Astrocyte (in vitro differentiated cells and primary cell): ENCODE results near the gene DYSF. TPM values are rescaled to one million over a fixed set of nuclear protein-coding genes. Genes with fewer than 3 reads are reported as not detected.

Source experiments
- DNase-seq: peaks from one replicate; pipeline ENCODE4 v3.0.0-alpha.2; 2010; ENCODE audit warnings: low read depth
- FAIRE-seq: peaks from 2 replicates; lab custom pipeline; 2011; peaks lifted over from hg19 to GRCh38; lab: Jason Lieb, UNC
- H2AFZ ChIP-seq: 2 replicates; pipeline ENCODE4 v1.6.0; 2012; ENCODE audit warnings: low read depth, low read length, inconsistent platforms
- H3K27ac ChIP-seq: 2 replicates; pipeline ENCODE4 v1.5.1; 2011; ENCODE audit warnings: low read depth, low read length, inconsistent platforms
- H3K27me3 ChIP-seq: 2 replicates; pipeline ENCODE4 v1.6.0; 2011; ENCODE audit warnings: low read length, inconsistent platforms; ENCODE audit not compliant: insufficient read depth
- H3K36me3 ChIP-seq: 2 replicates; pipeline ENCODE4 v1.5.1; 2011; ENCODE audit warnings: low read length, inconsistent platforms; ENCODE audit not compliant: insufficient read depth
- H3K4me1 ChIP-seq: 2 replicates; pipeline ENCODE4 v1.5.1; 2011; ENCODE audit warnings: low read length, inconsistent platforms; ENCODE audit not compliant: insufficient read depth
- H3K4me2 ChIP-seq: 2 replicates; pipeline ENCODE4 v1.6.0; 2012; ENCODE audit warnings: low read length, inconsistent platforms
- H3K4me3 ChIP-seq: 2 replicates; pipeline ENCODE4 v1.5.1; 2011; ENCODE audit warnings: low read depth, mild to moderate bottlenecking, low read length, inconsistent platforms; ENCODE audit not compliant: insufficient read depth
- H3K79me2 ChIP-seq: 2 replicates; pipeline ENCODE4 v1.6.0; 2012; ENCODE audit warnings: mild to moderate bottlenecking, low read length, inconsistent platforms; ENCODE audit not compliant: insufficient read depth
- H3K9ac ChIP-seq: 2 replicates; pipeline ENCODE4 v1.6.0; 2012; ENCODE audit warnings: mild to moderate bottlenecking, low read length, inconsistent platforms
- H3K9me3 ChIP-seq: 2 replicates; pipeline ENCODE4 v1.5.1; 2012; ENCODE audit warnings: low read depth, mild to moderate bottlenecking, low read length, inconsistent platforms; ENCODE audit not compliant: insufficient read depth
- H4K20me1 ChIP-seq: 2 replicates; pipeline ENCODE4 v1.6.0; 2012; ENCODE audit warnings: low read length, inconsistent platforms; ENCODE audit not compliant: insufficient read depth
- H3K27ac Mint-ChIP-seq: one replicate; pipeline ENCODE4 v1.8.0; 2021; ENCODE audit warnings: mild to moderate bottlenecking, mixed read lengths; ENCODE audit not compliant: unreplicated experiment
- H3K27me3 Mint-ChIP-seq: one replicate; pipeline ENCODE4 v1.8.0; 2021; ENCODE audit warnings: low read depth, mixed read lengths; ENCODE audit not compliant: unreplicated experiment
- H3K36me3 Mint-ChIP-seq: one replicate; pipeline ENCODE4 v1.8.0; 2021; ENCODE audit warnings: low read depth, mixed read lengths; ENCODE audit not compliant: unreplicated experiment
- H3K4me1 Mint-ChIP-seq: one replicate; pipeline ENCODE4 v1.8.0; 2021; ENCODE audit warnings: low read depth, mixed read lengths; ENCODE audit not compliant: unreplicated experiment
- H3K4me3 Mint-ChIP-seq: one replicate; pipeline ENCODE4 v1.8.0; 2021; ENCODE audit warnings: mild to moderate bottlenecking, moderate library complexity, mixed read lengths; ENCODE audit not compliant: unreplicated experiment
- H3K9me3 Mint-ChIP-seq: one replicate; pipeline ENCODE4 v1.8.0; 2021; ENCODE audit warnings: mild to moderate bottlenecking, mixed read lengths; ENCODE audit not compliant: unreplicated experiment
- EZH2 ChIP-seq: IDR thresholded peaks from 2 replicates; pipeline ENCODE4 v1.6.1; 2012; ENCODE audit warnings: mild to moderate bottlenecking, low read length, inconsistent platforms; ENCODE audit not compliant: insufficient read depth
- total RNA-seq: library from RNA; stranded (reverse); gene quantifications from 2 replicates; pipeline ENCODE4 v1.2.1, GENCODE V29; 2021
- TF ChIP-seq, protein P1 (sequence below): IDR thresholded peaks from 2 replicates; pipeline ENCODE4 v1.5.1; 2011; ENCODE audit warnings: low read depth, mild to moderate bottlenecking, inconsistent platforms, low read length, moderate library complexity; ENCODE audit not compliant: insufficient read depth

DYSF gene
- total RNA-seq, 1 donor from 2014 or later: 123 TPM

DNA sequence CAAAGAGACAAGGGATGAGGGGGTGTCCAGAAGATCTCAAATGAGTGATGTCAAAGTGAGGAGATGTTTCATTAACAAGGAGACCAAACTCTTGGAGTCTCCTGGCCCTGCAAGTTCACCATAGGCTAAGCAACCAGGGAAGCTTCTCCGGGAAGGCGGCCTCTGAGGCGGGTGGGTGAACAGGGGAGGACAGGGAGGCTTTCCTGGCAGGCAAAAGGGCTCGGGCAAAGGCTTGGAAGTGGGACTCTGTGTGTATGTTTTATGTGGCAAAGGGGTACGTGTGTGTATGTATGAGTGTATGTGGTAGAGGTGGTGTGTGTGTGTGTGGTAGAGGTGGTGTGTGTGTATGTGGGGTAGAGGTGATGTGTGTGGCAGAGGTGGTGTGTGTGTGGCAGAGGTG lies 163.9 kb downstream of the DYSF start:
- Mint-ChIP-seq H3K36me3 (peaks cover 39% of the 10 kb centered on the region), H3K4me3 (no peak overlapping the region), H3K27ac (no peak overlapping the region), H3K4me1 (no peaks in the 10 kb centered on the region), H3K9me3 (no peaks in the 10 kb centered on the region), H3K27me3 (peaks cover 10% of the 10 kb centered on the region)
- Histone ChIP-seq H3K36me3 (no peaks in the 10 kb centered on the region), H3K27ac (no peak overlapping the region), H3K4me2 (no peak overlapping the region), H3K27me3 (no peaks in the 10 kb centered on the region), H3K9me3 (no peaks in the 10 kb centered on the region), H3K4me3 (no peak overlapping the region), H3K4me1 (peaks cover 5% of the 10 kb centered on the region), H3K79me2 (no peaks in the 10 kb centered on the region), H4K20me1 (no peaks in the 10 kb centered on the region), H3K9ac (no peak overlapping the region), H2AFZ (no peak overlapping the region)
- TF ChIP-seq, protein P1, sequence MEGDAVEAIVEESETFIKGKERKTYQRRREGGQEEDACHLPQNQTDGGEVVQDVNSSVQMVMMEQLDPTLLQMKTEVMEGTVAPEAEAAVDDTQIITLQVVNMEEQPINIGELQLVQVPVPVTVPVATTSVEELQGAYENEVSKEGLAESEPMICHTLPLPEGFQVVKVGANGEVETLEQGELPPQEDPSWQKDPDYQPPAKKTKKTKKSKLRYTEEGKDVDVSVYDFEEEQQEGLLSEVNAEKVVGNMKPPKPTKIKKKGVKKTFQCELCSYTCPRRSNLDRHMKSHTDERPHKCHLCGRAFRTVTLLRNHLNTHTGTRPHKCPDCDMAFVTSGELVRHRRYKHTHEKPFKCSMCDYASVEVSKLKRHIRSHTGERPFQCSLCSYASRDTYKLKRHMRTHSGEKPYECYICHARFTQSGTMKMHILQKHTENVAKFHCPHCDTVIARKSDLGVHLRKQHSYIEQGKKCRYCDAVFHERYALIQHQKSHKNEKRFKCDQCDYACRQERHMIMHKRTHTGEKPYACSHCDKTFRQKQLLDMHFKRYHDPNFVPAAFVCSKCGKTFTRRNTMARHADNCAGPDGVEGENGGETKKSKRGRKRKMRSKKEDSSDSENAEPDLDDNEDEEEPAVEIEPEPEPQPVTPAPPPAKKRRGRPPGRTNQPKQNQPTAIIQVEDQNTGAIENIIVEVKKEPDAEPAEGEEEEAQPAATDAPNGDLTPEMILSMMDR: no peak
- DNase-seq: no peak
- no peak for FAIRE-seq

DNA sequence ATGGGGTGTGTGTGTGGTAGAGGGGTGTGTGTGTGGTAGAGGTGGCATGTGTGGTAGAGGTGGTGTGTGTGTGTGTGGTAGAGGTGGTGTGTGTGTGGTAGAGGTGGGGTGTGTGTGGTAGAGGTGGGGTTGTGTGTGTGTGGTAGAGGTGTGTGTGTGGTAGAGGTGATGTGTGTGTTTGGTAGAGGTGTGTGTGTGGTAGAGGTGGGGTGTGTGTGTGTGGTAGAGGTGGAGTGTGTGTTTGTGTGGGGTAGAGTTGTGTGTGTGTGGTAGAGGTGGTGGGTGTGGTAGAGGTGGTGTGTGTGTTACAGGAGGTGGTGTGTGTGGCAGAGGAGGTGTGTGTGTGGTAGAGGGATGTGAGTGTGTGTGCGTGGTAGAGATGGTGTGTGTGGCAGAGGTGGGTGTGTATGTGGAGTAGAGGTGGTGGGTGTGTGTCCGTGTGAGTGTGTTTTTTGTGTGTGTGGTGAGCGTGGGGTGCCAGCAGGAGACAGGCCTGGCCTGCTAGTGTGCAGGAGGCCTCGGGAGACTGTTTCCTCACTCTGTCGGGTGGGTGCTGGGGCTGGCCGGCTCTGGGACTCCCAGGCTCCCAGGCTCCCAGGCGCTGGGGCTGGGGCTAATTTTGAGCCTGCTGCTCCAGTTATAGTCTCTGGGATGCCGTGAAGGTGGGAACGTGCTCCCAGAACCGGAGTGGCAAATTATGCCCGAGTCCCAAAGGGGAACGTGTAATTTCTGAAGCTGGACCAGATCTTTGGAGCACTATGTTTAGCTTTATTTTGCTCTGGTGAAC lies 165.2 kb downstream of the DYSF start:
- no peak overlapping the region for H3K4me3 ChIP-seq
- no peak overlapping the region for H3K9ac ChIP-seq
- DNase-seq (no peak), FAIRE-seq (peak; percentile 63)
- Mint-ChIP-seq H3K4me1 (no peaks in the 10 kb centered on the region), H3K27me3 (peaks cover 10% of the 10 kb centered on the region), H3K9me3 (no peaks in the 10 kb centered on the region), H3K4me3 (no peak overlapping the region), H3K36me3 (peaks cover 34% of the 10 kb centered on the region), H3K27ac (no peak overlapping the region)
- H3K9me3 ChIP-seq: no peaks in the 10 kb centered on the region
- no peak overlapping the region for H3K4me2 ChIP-seq
- H3K27ac ChIP-seq: no peak overlapping the region
- H2AFZ ChIP-seq: peak overlapping the region; percentile 26
- H3K79me2 ChIP-seq: no peaks in the 10 kb centered on the region
- no peaks in the 10 kb centered on the region for H3K36me3 ChIP-seq
- H4K20me1 ChIP-seq: no peaks in the 10 kb centered on the region
- TF ChIP-seq, protein P1: no peak
- no peak for TF ChIP-seq EZH2
- H3K4me1 ChIP-seq: peaks cover 5% of the 10 kb centered on the region
- H3K27me3 ChIP-seq: no peaks in the 10 kb centered on the region

DNA sequence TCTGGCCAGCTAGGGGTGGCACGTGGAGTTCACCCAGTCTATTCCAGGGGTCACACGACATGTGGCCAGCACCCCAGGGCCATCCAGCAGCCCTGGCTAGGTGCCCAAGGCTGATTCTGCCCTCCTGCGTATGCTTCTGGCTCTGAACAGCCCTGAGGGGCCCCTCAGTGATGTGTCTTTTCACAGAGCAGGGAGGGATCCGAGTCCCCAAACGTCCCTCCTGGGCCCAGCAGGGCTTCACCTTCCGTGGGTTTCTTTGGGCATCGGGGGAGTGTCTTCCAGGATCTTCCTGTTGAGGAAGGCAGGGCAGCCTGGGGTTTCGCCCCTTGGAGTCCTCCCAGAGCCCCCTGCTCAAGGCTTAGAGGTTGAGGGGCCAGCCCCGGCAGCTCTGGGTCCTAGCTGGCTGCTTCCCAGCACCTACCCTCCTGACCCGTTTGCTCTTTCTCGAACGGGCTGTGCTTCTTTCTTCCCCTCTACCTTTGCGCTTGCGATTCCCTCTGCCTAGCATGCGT lies 165.9 kb downstream of the DYSF start:
- peaks cover 29% of the 10 kb centered on the region for H3K36me3 Mint-ChIP-seq
- H3K9me3 ChIP-seq: no peaks in the 10 kb centered on the region
- H4K20me1 ChIP-seq: no peaks in the 10 kb centered on the region
- H3K27me3 Mint-ChIP-seq: peaks cover 7% of the 10 kb centered on the region
- H3K27me3 ChIP-seq: no peaks in the 10 kb centered on the region
- no peaks in the 10 kb centered on the region for H3K9me3 Mint-ChIP-seq
- H3K27ac ChIP-seq: no peak overlapping the region
- no peak overlapping the region for H3K4me2 ChIP-seq
- no peak overlapping the region for H2AFZ ChIP-seq
- H3K27ac Mint-ChIP-seq: no peak overlapping the region
- no peaks in the 10 kb centered on the region for H3K4me1 Mint-ChIP-seq
- no peak overlapping the region for H3K4me3 ChIP-seq
- FAIRE-seq (no peak), DNase-seq (no peak)
- H3K4me1 ChIP-seq: peaks cover 5% of the 10 kb centered on the region
- H3K9ac ChIP-seq: no peak overlapping the region
- H3K79me2 ChIP-seq: no peaks in the 10 kb centered on the region
- no peaks in the 10 kb centered on the region for H3K36me3 ChIP-seq
- TF ChIP-seq, protein P1: no peak
- TF ChIP-seq EZH2: no peak
- no peak overlapping the region for H3K4me3 Mint-ChIP-seq
